HepG2 (cell line): Measurements from ENCODE around the gene SOX5.

Experiments
- ELF3 ChIP-seq: IDR thresholded peaks from 2 replicates; pipeline ENCODE4 v1.6.1; 2016; ENCODE audit warnings: missing genetic modification reagents, missing compliant biosample characterization
- EZH2 ChIP-seq: conservative IDR thresholded peaks from 2 replicates; pipeline ENCODE4 v1.6.1; 2012; ENCODE audit warnings: mild to moderate bottlenecking, low read depth, low read length, moderate library complexity
- MIXL1 ChIP-seq: IDR thresholded peaks from 2 replicates; pipeline ENCODE4 v1.6.1; 2016
- NRL ChIP-seq: sonication (generic); formaldehyde crosslinking; IDR thresholded peaks from 2 replicates; pipeline ENCODE4 v1.5.0; 2020; ENCODE audit warnings: missing genetic modification reagents, mild to moderate bottlenecking, moderate library complexity, borderline replicate concordance
- RCOR2 ChIP-seq: IDR thresholded peaks from 2 replicates; pipeline ENCODE4 v1.6.1; 2016; ENCODE audit warnings: missing biosample characterization, missing genetic modification reagents
- RXRA ChIP-seq: sonication (generic); formaldehyde crosslinking; IDR thresholded peaks from 2 replicates; pipeline ENCODE4 v1.5.1; 2020; ENCODE audit warnings: missing genetic modification reagents
- ZNF263 ChIP-seq: sonication (generic); formaldehyde crosslinking; IDR thresholded peaks from 2 replicates; pipeline ENCODE4 v1.4.0; 2020; ENCODE audit warnings: missing genetic modification reagents
- ZNF274 ChIP-seq: sonication (generic); formaldehyde crosslinking; IDR thresholded peaks from 2 replicates; pipeline ENCODE4 v1.5.1; 2020; ENCODE audit warnings: mild to moderate bottlenecking, missing genetic modification reagents
- TF ChIP-seq, protein P1 (sequence below): sonication (generic); formaldehyde crosslinking; IDR thresholded peaks from 2 replicates; pipeline ENCODE4 v1.5.0; 2020; ENCODE audit warnings: missing genetic modification reagents
- TF ChIP-seq, protein P2 (sequence below): sonication (generic); formaldehyde crosslinking; IDR thresholded peaks from 2 replicates; pipeline ENCODE4 v1.5.0; 2020; ENCODE audit warnings: mild to moderate bottlenecking, missing genetic modification reagents, moderate library complexity
- TF ChIP-seq, protein P3 (sequence below): sonication (generic); formaldehyde crosslinking; IDR thresholded peaks from 2 replicates; pipeline ENCODE4 v1.4.0; 2020; ENCODE audit warnings: missing genetic modification reagents
- TF ChIP-seq, protein P4 (sequence below): IDR thresholded peaks from 2 replicates; pipeline ENCODE4 v1.6.1; 2016; ENCODE audit warnings: missing biosample characterization, missing genetic modification reagents, low read depth
- TF ChIP-seq, protein P5 (sequence below): sonication (generic); formaldehyde crosslinking; IDR thresholded peaks from 2 replicates; pipeline ENCODE4 v1.4.0; 2020; ENCODE audit warnings: missing genetic modification reagents, mild to moderate bottlenecking, borderline replicate concordance
- TF ChIP-seq, protein P6 (sequence below), 2 experiments: sonication (generic) in 1 of 2; formaldehyde crosslinking in 1 of 2; IDR thresholded peaks; 2 replicates each; pipeline versions ENCODE4 v1.5.1 to v1.6.1; 2011 to 2020; ENCODE audit warnings: borderline replicate concordance in 1 of 2, low read depth in 1 of 2, low read length in 1 of 2, mild to moderate bottlenecking in 1 of 2, missing genetic modification reagents in 1 of 2, moderate library complexity in 1 of 2

DNA sequence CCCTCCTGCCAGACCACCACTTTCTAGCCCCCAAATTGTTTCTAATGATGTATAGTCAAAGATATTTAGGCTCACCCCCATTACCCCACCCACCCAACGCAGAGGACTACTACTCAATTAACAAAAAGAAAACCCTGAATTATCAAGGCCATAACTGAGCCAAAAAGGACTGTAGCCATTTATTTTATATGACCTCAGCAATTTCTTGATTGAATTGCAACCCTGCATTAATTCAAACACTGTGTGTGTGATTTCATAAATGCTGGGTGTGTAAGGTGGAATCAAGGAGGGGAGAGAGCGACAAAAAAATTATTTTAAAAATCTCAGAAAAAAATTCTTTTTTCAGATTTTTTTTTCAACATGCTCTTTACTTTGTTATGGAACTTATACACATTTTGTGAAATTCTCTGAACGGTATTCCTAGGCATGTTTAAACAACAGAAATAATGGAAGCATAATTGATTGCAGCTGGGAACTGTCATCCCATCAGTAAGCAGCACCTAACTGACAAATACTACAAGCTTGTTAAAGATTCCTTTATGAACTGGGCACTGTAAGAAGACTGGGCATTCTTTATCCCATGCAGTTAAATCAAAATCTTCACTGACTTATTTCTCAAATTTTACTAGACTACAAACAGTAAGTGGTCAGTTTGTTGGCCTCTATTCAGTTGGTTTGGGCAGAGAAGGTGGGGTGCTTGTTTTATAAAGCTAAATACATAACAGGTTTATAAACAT, 179.1 kb downstream of the SOX5 start:
- TF ChIP-seq RCOR2 (no peak), ZNF263 (CRISPR knock-in tag) (no peak), EZH2 (no peak), MIXL1 (CRISPR knock-in tag) (no peak), RXRA (CRISPR knock-in tag) (no peak), ZNF274 (no peak), ELF3 (no peak), NRL (no peak)
- TF ChIP-seq, protein P1, sequence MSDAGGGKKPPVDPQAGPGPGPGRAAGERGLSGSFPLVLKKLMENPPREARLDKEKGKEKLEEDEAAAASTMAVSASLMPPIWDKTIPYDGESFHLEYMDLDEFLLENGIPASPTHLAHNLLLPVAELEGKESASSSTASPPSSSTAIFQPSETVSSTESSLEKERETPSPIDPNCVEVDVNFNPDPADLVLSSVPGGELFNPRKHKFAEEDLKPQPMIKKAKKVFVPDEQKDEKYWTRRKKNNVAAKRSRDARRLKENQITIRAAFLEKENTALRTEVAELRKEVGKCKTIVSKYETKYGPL (CRISPR knock-in tag) = no peak
- TF ChIP-seq, protein P2, sequence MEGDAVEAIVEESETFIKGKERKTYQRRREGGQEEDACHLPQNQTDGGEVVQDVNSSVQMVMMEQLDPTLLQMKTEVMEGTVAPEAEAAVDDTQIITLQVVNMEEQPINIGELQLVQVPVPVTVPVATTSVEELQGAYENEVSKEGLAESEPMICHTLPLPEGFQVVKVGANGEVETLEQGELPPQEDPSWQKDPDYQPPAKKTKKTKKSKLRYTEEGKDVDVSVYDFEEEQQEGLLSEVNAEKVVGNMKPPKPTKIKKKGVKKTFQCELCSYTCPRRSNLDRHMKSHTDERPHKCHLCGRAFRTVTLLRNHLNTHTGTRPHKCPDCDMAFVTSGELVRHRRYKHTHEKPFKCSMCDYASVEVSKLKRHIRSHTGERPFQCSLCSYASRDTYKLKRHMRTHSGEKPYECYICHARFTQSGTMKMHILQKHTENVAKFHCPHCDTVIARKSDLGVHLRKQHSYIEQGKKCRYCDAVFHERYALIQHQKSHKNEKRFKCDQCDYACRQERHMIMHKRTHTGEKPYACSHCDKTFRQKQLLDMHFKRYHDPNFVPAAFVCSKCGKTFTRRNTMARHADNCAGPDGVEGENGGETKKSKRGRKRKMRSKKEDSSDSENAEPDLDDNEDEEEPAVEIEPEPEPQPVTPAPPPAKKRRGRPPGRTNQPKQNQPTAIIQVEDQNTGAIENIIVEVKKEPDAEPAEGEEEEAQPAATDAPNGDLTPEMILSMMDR (CRISPR knock-in tag) = no peak
- TF ChIP-seq, protein P3, sequence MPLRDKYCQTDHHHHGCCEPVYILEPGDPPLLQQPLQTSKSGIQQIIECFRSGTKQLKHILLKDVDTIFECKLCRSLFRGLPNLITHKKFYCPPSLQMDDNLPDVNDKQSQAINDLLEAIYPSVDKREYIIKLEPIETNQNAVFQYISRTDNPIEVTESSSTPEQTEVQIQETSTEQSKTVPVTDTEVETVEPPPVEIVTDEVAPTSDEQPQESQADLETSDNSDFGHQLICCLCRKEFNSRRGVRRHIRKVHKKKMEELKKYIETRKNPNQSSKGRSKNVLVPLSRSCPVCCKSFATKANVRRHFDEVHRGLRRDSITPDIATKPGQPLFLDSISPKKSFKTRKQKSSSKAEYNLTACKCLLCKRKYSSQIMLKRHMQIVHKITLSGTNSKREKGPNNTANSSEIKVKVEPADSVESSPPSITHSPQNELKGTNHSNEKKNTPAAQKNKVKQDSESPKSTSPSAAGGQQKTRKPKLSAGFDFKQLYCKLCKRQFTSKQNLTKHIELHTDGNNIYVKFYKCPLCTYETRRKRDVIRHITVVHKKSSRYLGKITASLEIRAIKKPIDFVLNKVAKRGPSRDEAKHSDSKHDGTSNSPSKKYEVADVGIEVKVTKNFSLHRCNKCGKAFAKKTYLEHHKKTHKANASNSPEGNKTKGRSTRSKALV (CRISPR knock-in tag) = no peak
- TF ChIP-seq, protein P4, sequence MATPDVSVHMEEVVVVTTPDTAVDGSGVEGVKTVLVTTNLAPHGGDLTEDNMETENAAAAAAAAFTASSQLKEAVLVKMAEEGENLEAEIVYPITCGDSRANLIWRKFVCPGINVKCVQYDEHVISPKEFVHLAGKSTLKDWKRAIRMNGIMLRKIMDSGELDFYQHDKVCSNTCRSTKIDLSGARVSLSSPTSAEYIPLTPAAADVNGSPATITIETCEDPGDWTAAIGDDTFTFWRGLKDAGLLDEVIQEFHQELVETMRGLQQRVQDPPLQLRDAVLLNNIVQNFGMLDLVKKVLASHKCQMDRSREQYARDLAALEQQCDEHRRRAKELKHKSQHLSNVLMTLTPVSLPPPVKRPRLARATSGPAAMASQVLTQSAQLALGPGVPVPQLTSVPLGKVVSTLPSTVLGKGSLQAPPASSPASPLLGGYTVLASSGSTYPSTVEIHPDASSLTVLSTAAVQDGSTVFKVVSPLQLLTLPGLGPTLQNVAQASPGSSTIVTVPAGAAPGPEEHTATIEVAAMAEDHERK (CRISPR knock-in tag) = no peak
- TF ChIP-seq, protein P5, sequence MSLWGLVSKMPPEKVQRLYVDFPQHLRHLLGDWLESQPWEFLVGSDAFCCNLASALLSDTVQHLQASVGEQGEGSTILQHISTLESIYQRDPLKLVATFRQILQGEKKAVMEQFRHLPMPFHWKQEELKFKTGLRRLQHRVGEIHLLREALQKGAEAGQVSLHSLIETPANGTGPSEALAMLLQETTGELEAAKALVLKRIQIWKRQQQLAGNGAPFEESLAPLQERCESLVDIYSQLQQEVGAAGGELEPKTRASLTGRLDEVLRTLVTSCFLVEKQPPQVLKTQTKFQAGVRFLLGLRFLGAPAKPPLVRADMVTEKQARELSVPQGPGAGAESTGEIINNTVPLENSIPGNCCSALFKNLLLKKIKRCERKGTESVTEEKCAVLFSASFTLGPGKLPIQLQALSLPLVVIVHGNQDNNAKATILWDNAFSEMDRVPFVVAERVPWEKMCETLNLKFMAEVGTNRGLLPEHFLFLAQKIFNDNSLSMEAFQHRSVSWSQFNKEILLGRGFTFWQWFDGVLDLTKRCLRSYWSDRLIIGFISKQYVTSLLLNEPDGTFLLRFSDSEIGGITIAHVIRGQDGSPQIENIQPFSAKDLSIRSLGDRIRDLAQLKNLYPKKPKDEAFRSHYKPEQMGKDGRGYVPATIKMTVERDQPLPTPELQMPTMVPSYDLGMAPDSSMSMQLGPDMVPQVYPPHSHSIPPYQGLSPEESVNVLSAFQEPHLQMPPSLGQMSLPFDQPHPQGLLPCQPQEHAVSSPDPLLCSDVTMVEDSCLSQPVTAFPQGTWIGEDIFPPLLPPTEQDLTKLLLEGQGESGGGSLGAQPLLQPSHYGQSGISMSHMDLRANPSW (CRISPR knock-in tag) = no peak
- TF ChIP-seq, protein P6, sequence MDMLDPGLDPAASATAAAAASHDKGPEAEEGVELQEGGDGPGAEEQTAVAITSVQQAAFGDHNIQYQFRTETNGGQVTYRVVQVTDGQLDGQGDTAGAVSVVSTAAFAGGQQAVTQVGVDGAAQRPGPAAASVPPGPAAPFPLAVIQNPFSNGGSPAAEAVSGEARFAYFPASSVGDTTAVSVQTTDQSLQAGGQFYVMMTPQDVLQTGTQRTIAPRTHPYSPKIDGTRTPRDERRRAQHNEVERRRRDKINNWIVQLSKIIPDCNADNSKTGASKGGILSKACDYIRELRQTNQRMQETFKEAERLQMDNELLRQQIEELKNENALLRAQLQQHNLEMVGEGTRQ (IDR thresholded peaks at IDR 0.05; ENCODE audit: low read depth, low read length) = no peak
- TF ChIP-seq, protein P6 (CRISPR knock-in tag; IDR thresholded peaks at IDR 0.05; ENCODE audit: borderline replicate concordance) = no peak
